GM23248 (cell line): ENCODE data around the gene ZBTB20. TPM values are rescaled to one million over a fixed set of nuclear protein-coding genes. Genes with fewer than 3 reads are reported as not detected.
A peak's percentile ranks its signal among the peaks of the same experiment; 100 is the strongest.

Experiments
- DNase-seq: peaks from one replicate; pipeline ENCODE4 v3.0.0-alpha.2; 2015
- H2AFZ ChIP-seq: fragments of 200-600 bp; sonication (generic); 2 replicates; pipeline ENCODE4 v1.6.1; 2016; ENCODE audit warnings: antibody characterized with exemption
- H3F3A ChIP-seq: fragments of 200-600 bp; sonication (generic); 2 replicates; pipeline ENCODE4 v1.6.1; 2016; ENCODE audit warnings: mild to moderate bottlenecking, antibody characterized with exemption, mixed run types; ENCODE audit not compliant: insufficient read depth
- H3K27ac ChIP-seq: fragments of 200-600 bp; sonication (generic); 2 replicates; pipeline ENCODE4 v1.5.1; 2016; ENCODE audit warnings: mild to moderate bottlenecking
- H3K27me3 ChIP-seq: fragments of 200-600 bp; sonication (generic); replicated peaks from 2 replicates; pipeline ENCODE4 v1.6.1; 2016; ENCODE audit warnings: mild to moderate bottlenecking; ENCODE audit not compliant: insufficient read depth
- H3K36me3 ChIP-seq: fragments of 200-600 bp; sonication (generic); 2 replicates; pipeline ENCODE4 v1.6.1; 2016; ENCODE audit warnings: low read depth, mild to moderate bottlenecking
- H3K4me1 ChIP-seq: fragments of 200-600 bp; sonication (generic); 2 replicates; pipeline ENCODE4 v1.6.1; 2016; ENCODE audit warnings: mild to moderate bottlenecking; ENCODE audit not compliant: insufficient read depth
- H3K4me2 ChIP-seq: fragments of 200-600 bp; sonication (generic); one replicate; pipeline ENCODE4 v1.6.1; 2016; ENCODE audit warnings: mild to moderate bottlenecking; ENCODE audit not compliant: unreplicated experiment
- H3K4me3 ChIP-seq: fragments of 200-600 bp; sonication (generic); 2 replicates; pipeline ENCODE4 v1.5.1; 2016; ENCODE audit warnings: mild to moderate bottlenecking
- H3K79me2 ChIP-seq: fragments of 200-600 bp; sonication (generic); 2 replicates; pipeline ENCODE4 v1.6.1; 2016; ENCODE audit warnings: mild to moderate bottlenecking; ENCODE audit not compliant: insufficient read depth
- H3K9ac ChIP-seq: fragments of 200-600 bp; sonication (generic); 2 replicates; pipeline ENCODE4 v1.6.1; 2016; ENCODE audit warnings: mild to moderate bottlenecking
- H3K9me2 ChIP-seq: fragments of 200-600 bp; sonication (generic); 2 replicates; pipeline ENCODE4 v1.6.1; 2016; ENCODE audit warnings: mixed run types, mild to moderate bottlenecking, moderate library complexity; ENCODE audit not compliant: insufficient read depth
- H3K9me3 ChIP-seq: fragments of 200-600 bp; sonication (generic); one replicate; pipeline ENCODE4 v1.6.1; 2017; ENCODE audit warnings: low read depth
- H4K20me1 ChIP-seq: fragments of 200-600 bp; sonication (generic); 2 replicates; pipeline ENCODE4 v1.6.0; 2016; ENCODE audit not compliant: insufficient read depth
- EZH2 ChIP-seq: fragments of 200-600 bp; sonication (generic); IDR thresholded peaks from 2 replicates; pipeline ENCODE4 v1.6.1; 2018; ENCODE audit warnings: antibody characterized with exemption, mild to moderate bottlenecking; ENCODE audit not compliant: insufficient read depth, poor library complexity, severe bottlenecking
- EZH2phosphoT487 ChIP-seq: fragments of 200-600 bp; sonication (generic); IDR thresholded peaks from 2 replicates; pipeline ENCODE4 v1.6.1; 2018; ENCODE audit warnings: antibody characterized with exemption, moderate library complexity, mild to moderate bottlenecking, low read depth; ENCODE audit not compliant: insufficient read depth
- WGBS, 2 experiments: methylation state at CpG; one replicate each; pipeline ENCODE4 v1.1.6; 2015 to 2017; ENCODE audit warnings: low lambda C conversion rate in 2 of 2, low coverage in 1 of 2; ENCODE audit errors: missing lambda C conversion rate in 2 of 2; 5-methylcytosine and 5-hydroxymethylcytosine counted together
- in situ Hi-C: fragments of 300-500 bp; cut with MboI; formaldehyde crosslinking; loops from 2 replicates; pipeline ENCODE4 v1.15.0; 2020
- polyA plus RNA-seq: library from polyadenylated mRNA; unstranded; fragments of >200 nt; fragmentation: Nextera tagmentation; extraction: Ambion mirVana; gene quantifications from 2 replicates; pipeline ENCODE4 v1.2.1, GENCODE V29; 2016
- total RNA-seq: library from RNA; depleted of rRNA; stranded (reverse); fragments of >200 nt; shearing (Covaris generic); gene quantifications from 2 replicates; pipeline ENCODE4 v1.2.3, GENCODE V29; 2014

Gene ZBTB20
- total and polyA plus RNA-seq, 2 experiments from 2014 or later = 9.2 to 12.2 TPM

DNA sequence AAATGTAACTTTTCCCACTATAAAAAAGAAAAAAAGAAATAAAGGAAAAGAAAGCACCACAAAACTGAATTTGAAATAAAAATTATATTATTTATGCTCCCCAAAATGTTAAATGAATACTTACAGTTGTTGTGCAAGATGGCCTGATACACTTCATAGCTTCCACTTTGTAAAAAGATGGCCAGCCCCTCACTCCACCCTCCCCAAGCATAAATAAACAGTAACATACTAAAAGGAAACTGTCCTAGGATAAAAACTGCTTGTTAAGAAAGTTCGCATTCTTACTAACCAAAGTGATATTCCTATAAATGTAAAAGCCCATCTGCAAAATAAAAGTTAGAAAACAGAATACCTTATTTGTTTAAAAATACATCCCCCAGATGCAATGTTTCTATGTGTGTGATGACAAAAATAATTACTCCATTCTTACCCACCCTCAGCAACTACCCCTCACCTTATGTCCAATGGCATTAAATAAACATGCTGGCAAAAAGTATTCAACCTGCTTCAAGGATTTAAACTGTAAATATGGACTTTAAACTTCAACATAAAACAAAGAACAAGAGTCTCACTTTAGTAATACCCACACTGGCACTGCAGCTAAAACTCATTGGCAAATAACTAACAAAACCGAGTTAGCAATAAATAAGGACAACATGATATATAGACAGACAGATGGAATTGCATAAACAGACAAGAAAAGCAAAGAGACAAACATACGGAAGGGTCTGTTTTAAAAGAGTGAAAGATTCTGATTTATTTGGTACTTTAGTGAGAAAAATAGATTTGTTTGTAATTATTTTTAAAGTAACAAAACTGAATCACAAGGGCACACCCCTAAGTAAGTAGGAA, 47.7 kb downstream of the ZBTB20 start:
- DNase-seq = peak; percentile 27
- H3K4me1 ChIP-seq = peaks cover 26% of the 10 kb centered on the region
- H4K20me1 ChIP-seq = no peaks in the 10 kb centered on the region
- H2AFZ ChIP-seq = peak overlapping the region; percentile 90
- H3K4me2 ChIP-seq = peak overlapping the region; percentile 91
- H3K9ac ChIP-seq = peak overlapping the region; percentile 77
- no peaks in the 10 kb centered on the region for H3K9me3 ChIP-seq
- peaks cover 7% of the 10 kb centered on the region; the same call in 1 of the 2 replicates for H3F3A ChIP-seq
- no peak for TF ChIP-seq EZH2phosphoT487
- TF ChIP-seq EZH2 = no peak
- in situ Hi-C loops = no loop called here
- 12 to 17% methylated on average over 3 of the region's 3 CpGs for WGBS, 2 experiments
- peak overlapping the region; percentile 69 for H3K27ac ChIP-seq
- no peaks in the 10 kb centered on the region for H3K9me2 ChIP-seq
- H3K36me3 ChIP-seq = no peaks in the 10 kb centered on the region
- H3K79me2 ChIP-seq = peaks cover 8% of the 10 kb centered on the region; the same call in 1 of the 2 replicates
- H3K4me3 ChIP-seq = peak overlapping the region; percentile 71
- H3K27me3 ChIP-seq = no peaks in the 10 kb centered on the region

DNA sequence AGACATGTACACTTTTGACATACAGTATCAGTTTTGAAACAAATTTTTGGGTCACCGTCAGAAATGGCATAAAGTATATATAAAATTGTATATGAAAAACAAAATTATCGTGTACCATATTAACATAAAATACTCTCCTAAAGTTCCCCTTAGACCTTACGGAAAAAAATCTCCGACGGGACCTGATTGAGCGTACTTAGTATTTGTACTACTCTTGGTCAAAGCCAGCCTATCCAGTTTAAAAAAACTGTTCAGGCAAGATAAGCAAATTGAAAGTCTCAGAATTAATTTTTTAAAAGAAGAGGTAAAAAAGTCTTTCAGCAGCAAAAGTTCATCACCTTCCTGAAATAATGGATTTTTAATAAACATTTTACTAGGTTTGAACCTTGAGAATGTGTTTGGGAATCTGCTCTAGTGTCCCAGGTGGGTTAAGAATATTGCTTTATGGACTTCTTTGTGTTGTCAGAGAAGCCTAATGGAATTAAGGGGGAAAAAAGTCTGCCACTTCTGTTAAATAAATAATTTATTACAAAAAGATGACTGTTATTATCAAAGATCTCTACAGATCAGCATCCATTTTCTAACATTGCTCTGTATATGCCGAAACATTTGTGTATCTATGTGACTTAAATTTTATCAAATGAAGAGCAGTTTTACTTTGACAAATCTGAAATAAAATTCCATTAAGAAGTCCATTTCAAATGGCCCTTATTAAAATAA, 48.6 kb downstream of the ZBTB20 start:
- Histone ChIP-seq H3K9ac (peak overlapping the region; percentile 77), H3K4me2 (peak overlapping the region; percentile 91), H4K20me1 (no peaks in the 10 kb centered on the region), H3K4me1 (peaks cover 26% of the 10 kb centered on the region), H2AFZ (peak overlapping the region; percentile 90), H3K4me3 (peak overlapping the region; percentile 71; the same call in 1 of the 2 replicates), H3K27me3 (no peaks in the 10 kb centered on the region), H3K9me3 (no peaks in the 10 kb centered on the region), H3K9me2 (no peaks in the 10 kb centered on the region), H3K27ac (no peak overlapping the region; the same call in 1 of the 2 replicates), H3F3A (peaks cover 7% of the 10 kb centered on the region; the same call in 1 of the 2 replicates), H3K79me2 (peaks cover 8% of the 10 kb centered on the region; the same call in 1 of the 2 replicates), H3K36me3 (no peaks in the 10 kb centered on the region)
- 85 to 89% methylated on average over 7 of the region's 7 CpGs for WGBS, 2 experiments
- no peak for DNase-seq
- in situ Hi-C loops = no loop called here
- TF ChIP-seq EZH2phosphoT487 (no peak), EZH2 (no peak)

DNA sequence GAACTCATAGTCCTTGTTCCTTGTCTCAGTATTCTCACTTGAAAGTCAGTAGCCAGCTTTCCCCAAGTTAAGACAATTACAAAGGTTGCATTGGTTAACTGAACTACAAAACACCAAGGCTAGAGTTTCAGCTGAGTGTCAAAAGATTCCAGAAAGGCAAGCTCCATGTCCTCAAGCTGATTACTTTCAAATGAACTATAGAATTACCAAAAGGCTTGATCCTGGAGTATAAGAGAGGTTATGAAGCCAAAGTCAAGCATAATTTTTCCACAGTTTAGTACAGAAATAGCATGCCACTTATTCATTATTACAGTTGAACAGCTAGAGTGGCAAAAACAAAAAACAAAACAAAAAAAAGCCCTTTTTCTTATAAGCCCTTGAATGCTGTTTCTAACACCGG, 51.9 kb downstream of the ZBTB20 start:
- WGBS, 2 experiments = 14 to 22% methylated on average over 1 of the region's 1 CpG
- no peak overlapping the region for H3K27ac ChIP-seq
- in situ Hi-C loops = no loop called here

DNA sequence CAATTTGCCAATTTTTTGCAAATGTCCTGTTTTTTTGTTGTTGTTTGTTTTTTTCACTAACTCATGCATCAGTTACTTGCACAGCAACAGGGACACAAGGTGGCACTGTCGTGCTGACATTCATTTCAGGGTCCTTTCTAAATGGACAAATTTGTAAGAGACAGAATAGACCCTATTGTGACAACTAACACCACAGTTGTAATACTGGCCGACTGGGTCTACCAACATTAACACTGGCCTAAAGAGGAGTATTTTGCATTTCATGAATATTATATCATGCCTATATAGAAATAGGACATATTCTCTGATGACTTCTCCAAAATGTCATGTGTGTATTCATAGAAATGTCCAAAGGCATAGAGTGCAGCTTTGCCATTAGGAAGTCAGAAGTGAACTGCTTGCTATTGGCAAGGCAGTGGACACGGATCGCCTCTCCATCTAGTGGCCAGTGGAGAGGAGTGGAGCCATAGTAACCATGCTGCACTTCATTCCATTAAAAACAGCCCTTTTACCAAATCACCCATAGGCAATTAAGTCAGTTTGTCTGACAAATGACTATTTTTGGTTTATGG, 54.8 kb downstream of the ZBTB20 start:
- DNase-seq = peak; percentile 87
- Histone ChIP-seq H3K79me2 (no peaks in the 10 kb centered on the region; the same call in 1 of the 2 replicates), H3K9me2 (no peaks in the 10 kb centered on the region), H3K4me1 (peaks cover 5% of the 10 kb centered on the region; the same call in 1 of the 2 replicates), H4K20me1 (no peaks in the 10 kb centered on the region), H3K36me3 (no peaks in the 10 kb centered on the region), H3K4me3 (no peak overlapping the region), H3K9me3 (no peaks in the 10 kb centered on the region), H3F3A (peaks cover 5% of the 10 kb centered on the region; the same call in 1 of the 2 replicates), H3K9ac (0 out of 2 replicates have a peak overlapping the region, but pooled peaks have one; percentile 5), H3K27me3 (no peaks in the 10 kb centered on the region), H2AFZ (peak overlapping the region; percentile 41), H3K27ac (peak overlapping the region; percentile 8), H3K4me2 (no peak overlapping the region)
- TF ChIP-seq EZH2phosphoT487 (no peak), EZH2 (no peak)
- in situ Hi-C loops = no loop called here
- 5 to 9% methylated on average over 4 of the region's 4 CpGs for WGBS, 2 experiments

More for the DNA sequence above, 51.9 kb downstream of the ZBTB20 start:
- H3K4me1 ChIP-seq = peaks cover 22% of the 10 kb centered on the region; the same call in 1 of the 2 replicates
- H3K27me3 ChIP-seq = no peaks in the 10 kb centered on the region
- no peak overlapping the region for H3K4me3 ChIP-seq
- no peak overlapping the region for H3K4me2 ChIP-seq
- H4K20me1 ChIP-seq = no peaks in the 10 kb centered on the region
- no peak for DNase-seq
- peaks cover 5% of the 10 kb centered on the region; the same call in 1 of the 2 replicates for H3F3A ChIP-seq
- no peaks in the 10 kb centered on the region for H3K9me3 ChIP-seq
- H3K9ac ChIP-seq = no peak overlapping the region
- H3K9me2 ChIP-seq = no peaks in the 10 kb centered on the region
- TF ChIP-seq EZH2phosphoT487 (no peak), EZH2 (no peak)
- peaks cover 8% of the 10 kb centered on the region; the same call in 1 of the 2 replicates for H3K79me2 ChIP-seq
- H2AFZ ChIP-seq = no peak overlapping the region
- no peaks in the 10 kb centered on the region for H3K36me3 ChIP-seq
